ENCODE results near the gene PYGL. TPM values are rescaled to one million over a fixed set of nuclear protein-coding genes. Genes with fewer than 3 reads are reported as not detected.

Gene PYGL
- 197 and 298 TPM in 2 replicates for total RNA-seq

DNA sequence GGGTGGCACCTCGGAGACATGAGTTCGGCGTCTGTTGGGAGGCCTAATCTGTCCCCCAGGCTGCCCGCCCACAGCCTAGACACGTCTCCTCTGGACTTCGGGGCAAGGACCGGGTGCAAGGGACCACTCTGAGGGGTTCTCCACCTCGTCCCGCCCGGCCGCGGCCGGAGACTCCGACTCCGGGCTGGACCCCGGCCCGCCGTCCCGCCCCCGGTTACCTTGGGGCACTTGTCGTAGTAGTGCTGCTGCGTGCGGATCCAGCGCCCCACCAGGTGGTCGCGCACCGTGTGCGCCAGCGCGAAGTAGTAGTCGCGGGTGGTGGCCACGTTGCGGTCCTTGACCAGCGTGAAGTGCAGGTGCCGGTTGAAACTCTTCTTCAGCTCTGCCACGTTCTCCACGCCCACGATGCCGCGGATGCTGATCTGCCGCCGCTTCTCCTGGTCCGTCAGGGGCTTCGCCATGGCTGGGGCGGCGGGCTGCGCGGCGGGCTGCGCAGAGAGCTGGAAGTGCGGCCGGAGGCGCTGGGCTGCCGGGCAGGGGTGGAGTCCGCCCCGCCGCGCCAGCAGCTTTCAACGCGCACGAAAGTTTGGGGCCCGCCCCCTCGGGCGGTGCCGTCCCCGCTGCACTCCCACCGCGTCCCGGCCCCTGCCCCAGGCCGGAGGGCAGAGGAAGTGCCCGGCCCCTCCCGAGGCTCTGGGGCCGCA lies at the start of gene PYGL:
Gene PYGL (minus strand): TSS at position 541 of the 704 bp plus-strand sequence. CDS start 80 bp downstream, at position 461.

DNA sequence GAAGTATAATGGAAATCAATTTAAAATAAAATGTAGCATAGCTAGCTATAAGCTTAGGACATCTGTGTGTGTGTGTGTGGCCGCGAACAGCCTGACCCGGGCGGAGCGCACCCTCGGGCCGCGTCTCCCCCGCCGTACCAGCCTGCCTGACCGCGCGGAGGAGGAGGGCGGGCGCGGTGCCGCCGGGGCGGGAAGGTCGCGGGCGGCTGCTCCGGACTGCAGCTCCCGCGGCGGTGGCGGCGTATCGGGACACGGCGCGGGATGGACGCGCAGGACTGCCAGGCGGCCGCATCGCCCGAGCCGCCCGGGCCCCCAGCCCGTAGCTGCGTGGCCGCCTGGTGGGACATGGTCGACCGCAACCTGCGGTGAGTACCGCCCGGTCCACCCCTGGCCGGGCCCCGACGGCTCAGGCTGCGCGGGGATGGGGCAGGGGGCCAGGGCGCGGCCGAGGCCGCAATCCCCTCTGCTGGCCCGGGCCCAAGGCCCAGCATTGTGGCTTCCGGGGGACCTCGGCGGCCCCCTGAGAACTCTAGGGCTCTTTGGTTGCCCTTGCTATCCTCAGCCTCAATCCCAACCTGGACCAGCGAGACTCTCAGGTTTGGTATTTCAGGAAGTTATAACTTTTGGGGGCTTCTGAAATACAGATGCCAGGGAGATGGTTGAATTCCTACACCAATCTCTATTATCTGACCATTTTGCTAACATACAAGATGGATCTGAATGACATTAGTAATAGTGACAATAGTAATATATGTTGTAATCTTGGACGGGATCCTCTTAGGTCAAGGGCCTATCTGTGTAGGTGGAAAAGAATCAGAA lies 72.2 kb downstream of the PYGL start, which contains the start of gene ABHD12B:
Gene ABHD12B (plus strand): TSS at position 140 of the 819 bp plus-strand sequence. CDS start 122 bp downstream, at position 262.

Other genes with a start within 250 kb of the PYGL start
- gene NIN, start 113.3 kb downstream of the PYGL start, total RNA-seq: 21.4 and 24.7 TPM in 2 replicates
- not detected in 2 replicates for gene ABHD12B, start 72.4 kb downstream of the PYGL start, total RNA-seq
- 2.4 and 2.7 TPM in 2 replicates for gene TRIM9, start 150.6 kb upstream of the PYGL start, total RNA-seq

All from placental epithelial cell (primary cell).